ENCODE results near the gene GAB1. TPM values are rescaled to one million over a fixed set of nuclear protein-coding genes. Genes with fewer than 3 reads are reported as not detected.

The GAB1 gene
- total RNA-seq, 6 donors from 2014 or later = 47.1 to 77.6 (median 56.9) TPM

GRCh38 chr4:143313521-143313920, 23.2 kb upstream of the GAB1 start:
- ATAC-seq (ENCODE audit: low FRiP score in 2 of 2) (no peak), DNase-seq (no peak)
- H3K4me1 ChIP-seq = no peaks in the 10 kb centered on the region
- 65 to 75% methylated on average over 1 of the region's 1 CpG for WGBS, 2 donors
- H3K27me3 ChIP-seq = no peaks in the 10 kb centered on the region
- H3K27ac ChIP-seq = no peak overlapping the region
- H3K36me3 ChIP-seq = no peaks in the 10 kb centered on the region
- TF ChIP-seq POLR2A (IDR thresholded peaks at IDR 0.05) = no peak
- no peak for TF ChIP-seq EP300 (IDR thresholded peaks at IDR 0.05)
- TF ChIP-seq POLR2AphosphoS5 (IDR thresholded peaks at IDR 0.05) = no peak
- no peak for TF ChIP-seq CTCF (IDR thresholded peaks at IDR 0.05)
- H3K9me3 ChIP-seq = no peaks in the 10 kb centered on the region
- no peak overlapping the region for H3K4me3 ChIP-seq

- Histone ChIP-seq H3K4me1 (no peaks in the 10 kb centered on the region), H3K4me3 (no peak overlapping the region), H3K9me3 (no peaks in the 10 kb centered on the region), H3K36me3 (no peaks in the 10 kb centered on the region), H3K27me3 (no peaks in the 10 kb centered on the region), H3K27ac (no peak overlapping the region)
- ATAC-seq (ENCODE audit: low FRiP score in 2 of 2) (peak in 1 of 2 donors; percentile 14), DNase-seq (no peak)
- no peak for TF ChIP-seq POLR2AphosphoS5 (IDR thresholded peaks at IDR 0.05)
- TF ChIP-seq POLR2A (IDR thresholded peaks at IDR 0.05) = no peak
- TF ChIP-seq CTCF (IDR thresholded peaks at IDR 0.05) = no peak
- no peak for TF ChIP-seq EP300 (IDR thresholded peaks at IDR 0.05)
Measured at GRCh38 chr4:143313996-143314395, 22.7 kb upstream of the GAB1 start.

- H3K4me3 ChIP-seq = no peak overlapping the region
- ATAC-seq (ENCODE audit: low FRiP score in 2 of 2) = no peak
- no peak for TF ChIP-seq CTCF (IDR thresholded peaks at IDR 0.05)
- TF ChIP-seq EP300 (IDR thresholded peaks at IDR 0.05) = no peak
- no peak for TF ChIP-seq POLR2A (IDR thresholded peaks at IDR 0.05)
- no peak for TF ChIP-seq POLR2AphosphoS5 (IDR thresholded peaks at IDR 0.05)
- no peak for DNase-seq
- no peaks in the 10 kb centered on the region for H3K9me3 ChIP-seq
- H3K4me1 ChIP-seq = no peaks in the 10 kb centered on the region
- WGBS, 2 donors = 27 to 44% methylated on average over 1 of the region's 1 CpG
- H3K27me3 ChIP-seq = no peaks in the 10 kb centered on the region
- H3K27ac ChIP-seq = no peak overlapping the region
- H3K36me3 ChIP-seq = no peaks in the 10 kb centered on the region
Measured at GRCh38 chr4:143320113-143320512, 16.6 kb upstream of the GAB1 start.

GRCh38 chr4:143326735-143327134, 9.9 kb upstream of the GAB1 start:
- no peaks in the 10 kb centered on the region for H3K4me1 ChIP-seq

More at GRCh38 chr4:143326735-143327134, 9.9 kb upstream of the GAB1 start:
- H3K27me3 ChIP-seq = no peaks in the 10 kb centered on the region
- WGBS, 2 donors = 80% methylated on average over 4 of the region's 4 CpGs
- H3K27ac ChIP-seq = no peak overlapping the region
- ATAC-seq (ENCODE audit: low FRiP score in 2 of 2) (no peak), DNase-seq (no peak)
- TF ChIP-seq POLR2AphosphoS5 (IDR thresholded peaks at IDR 0.05) (no peak), EP300 (IDR thresholded peaks at IDR 0.05) (no peak), CTCF (IDR thresholded peaks at IDR 0.05) (no peak), POLR2A (IDR thresholded peaks at IDR 0.05) (no peak)
- no peaks in the 10 kb centered on the region for H3K36me3 ChIP-seq
- H3K4me3 ChIP-seq = no peak overlapping the region
- no peaks in the 10 kb centered on the region for H3K9me3 ChIP-seq

Data from upper lobe of left lung (tissue), 6 donors.